GM23338 (cell line): Measurements from ENCODE around the gene IDH1. TPM values are rescaled to one million over a fixed set of nuclear protein-coding genes. Genes with fewer than 3 reads are reported as not detected.

Experiments used
- ATAC-seq: fragments of 200-7000 bp; cut with Tn5 transposase; 3 replicates; pipeline ENCODE4 v1.9.1; 2020
- DNase-seq: peaks from one replicate; pipeline ENCODE4 v3.0.0-alpha.2; 2015; ENCODE audit warnings: low spot score
- H2AFZ ChIP-seq: fragments of 200-600 bp; sonication (generic); 2 replicates; pipeline ENCODE4 v1.8.0; 2016; ENCODE audit warnings: antibody characterized with exemption, mild to moderate bottlenecking, moderate library complexity
- H3F3A ChIP-seq: fragments of 200-600 bp; sonication (generic); replicated peaks from 2 replicates; pipeline ENCODE4 v1.8.0; 2017; ENCODE audit warnings: antibody characterized with exemption, mixed run types, low read depth
- H3K27ac ChIP-seq: fragments of 200-600 bp; sonication (generic); 2 replicates; pipeline ENCODE4 v1.6.1; 2016; ENCODE audit warnings: low read depth
- H3K27me3 ChIP-seq: fragments of 200-600 bp; sonication (generic); 2 replicates; pipeline ENCODE4 v1.8.0; 2016; ENCODE audit warnings: mild to moderate bottlenecking, mixed run types, moderate library complexity; ENCODE audit not compliant: insufficient read depth
- H3K36me3 ChIP-seq: fragments of 200-600 bp; sonication (generic); 2 replicates; pipeline ENCODE4 v1.8.0; 2016; ENCODE audit warnings: mild to moderate bottlenecking; ENCODE audit not compliant: insufficient read depth
- H3K4me1 ChIP-seq: fragments of 200-600 bp; sonication (generic); 2 replicates; pipeline ENCODE4 v1.8.0; 2016; ENCODE audit warnings: mild to moderate bottlenecking, moderate library complexity; ENCODE audit not compliant: insufficient read depth
- H3K4me2 ChIP-seq: fragments of 200-600 bp; sonication (generic); 2 replicates; pipeline ENCODE4 v1.7.1; 2017; ENCODE audit warnings: mixed run types
- H3K4me3 ChIP-seq: fragments of 200-600 bp; sonication (generic); 2 replicates; pipeline ENCODE4 v1.6.1; 2016; ENCODE audit warnings: mixed run types
- H3K79me2 ChIP-seq: fragments of 200-600 bp; sonication (generic); replicated peaks from 2 replicates; pipeline ENCODE4 v1.8.0; 2017; ENCODE audit warnings: mild to moderate bottlenecking; ENCODE audit not compliant: insufficient read depth
- H3K9me2 ChIP-seq: fragments of 200-600 bp; sonication (generic); 2 replicates; pipeline ENCODE4 v1.8.0; 2017; ENCODE audit not compliant: insufficient read depth
- H4K20me1 ChIP-seq: fragments of 200-600 bp; sonication (generic); replicated peaks from 2 replicates; pipeline ENCODE4 v1.8.0; 2017; ENCODE audit warnings: mild to moderate bottlenecking; ENCODE audit not compliant: insufficient read depth
- H3K27ac Mint-ChIP-seq: 2 replicates; pipeline ENCODE4 v1.8.0; 2020; ENCODE audit warnings: inconsistent platforms, mild to moderate bottlenecking, moderate library complexity, mixed read lengths
- H3K27me3 Mint-ChIP-seq: 3 replicates; pipeline ENCODE4 v1.8.0; 2022; ENCODE audit warnings: low read depth, mild to moderate bottlenecking, moderate library complexity, mixed read lengths, inconsistent platforms; ENCODE audit not compliant: insufficient read depth, poor library complexity
- H3K36me3 Mint-ChIP-seq: 3 replicates; pipeline ENCODE4 v1.8.0; 2021; ENCODE audit warnings: low read depth, mild to moderate bottlenecking, inconsistent platforms, moderate library complexity, mixed read lengths
- H3K4me1 Mint-ChIP-seq: 3 replicates; pipeline ENCODE4 v1.8.0; 2020; ENCODE audit warnings: mild to moderate bottlenecking, inconsistent platforms, mixed read lengths
- H3K4me3 Mint-ChIP-seq: 3 replicates; pipeline ENCODE4 v1.8.0; 2021; ENCODE audit warnings: moderate library complexity, mild to moderate bottlenecking, inconsistent platforms, mixed read lengths
- H3K9me3 Mint-ChIP-seq: 3 replicates; pipeline ENCODE4 v1.8.0; 2020; ENCODE audit warnings: moderate library complexity, mild to moderate bottlenecking, inconsistent platforms, mixed read lengths
- CREB1 ChIP-seq: fragments of 250-450 bp; sonication (Bioruptor Pico); IDR thresholded peaks from 2 replicates; pipeline ENCODE4 v1.5.0; 2020; ENCODE audit warnings: low read depth, mild to moderate bottlenecking, moderate library complexity
- CTCF ChIP-seq, 2 experiments: fragments of 200-600 bp in 1 of 2; sonication (generic) in 1 of 2; conservative IDR thresholded peaks; 2 replicates each; pipeline versions ENCODE4 v1.5.1 to v1.6.1; 2016 to 2017; ENCODE audit warnings: antibody characterized with exemption in 2 of 2, low read depth in 2 of 2, mild to moderate bottlenecking in 2 of 2, moderate library complexity in 1 of 2
- ETS1 ChIP-seq: IDR thresholded peaks from 2 replicates; pipeline ENCODE4 v1.6.1; 2016; ENCODE audit warnings: antibody characterized with exemption
- EZH2 ChIP-seq: fragments of 200-600 bp; sonication (generic); IDR thresholded peaks from one replicate; pipeline ENCODE4 v1.8.0; 2017; ENCODE audit warnings: antibody characterized with exemption, mild to moderate bottlenecking, low read depth; ENCODE audit not compliant: unreplicated experiment
- EZH2phosphoT487 ChIP-seq: fragments of 200-600 bp; sonication (generic); IDR thresholded peaks from one replicate; pipeline ENCODE4 v1.8.1; 2018; ENCODE audit warnings: antibody characterized with exemption; ENCODE audit not compliant: unreplicated experiment
- JUNB ChIP-seq: IDR thresholded peaks from one replicate; pipeline ENCODE4 v1.6.1; 2016; ENCODE audit warnings: antibody characterized with exemption; ENCODE audit not compliant: unreplicated experiment
- NANOG ChIP-seq: IDR thresholded peaks from 2 replicates; pipeline ENCODE4 v1.6.1; 2016; ENCODE audit warnings: antibody characterized with exemption, borderline replicate concordance
- POLR2AphosphoS5 ChIP-seq: IDR thresholded peaks from 2 replicates; pipeline ENCODE4 v1.6.1; 2016; ENCODE audit warnings: antibody characterized with exemption, low read depth
- REST ChIP-seq: IDR thresholded peaks from one replicate; pipeline ENCODE4 v1.6.1; 2018; ENCODE audit warnings: antibody characterized with exemption; ENCODE audit not compliant: unreplicated experiment
- STAT1 ChIP-seq: IDR thresholded peaks from one replicate; pipeline ENCODE4 v1.6.1; 2016; ENCODE audit warnings: antibody characterized with exemption; ENCODE audit not compliant: unreplicated experiment
- ZNF114 ChIP-seq: fragments of 250-450 bp; sonication (Bioruptor Pico); IDR thresholded peaks from 2 replicates; pipeline ENCODE4 v1.5.0; 2020; ENCODE audit warnings: mild to moderate bottlenecking, moderate library complexity
- ZNF331 ChIP-seq: fragments of 250-450 bp; sonication (Bioruptor Pico); IDR thresholded peaks from 2 replicates; pipeline ENCODE4 v1.5.0; 2020; ENCODE audit warnings: low read depth, mild to moderate bottlenecking, moderate library complexity
- polyA plus RNA-seq: library from polyadenylated mRNA; unstranded; fragments of >200 nt; fragmentation: Nextera tagmentation; extraction: Ambion mirVana; gene quantifications from 2 replicates; pipeline ENCODE4 v1.2.1, GENCODE V29; 2016
- total RNA-seq: library from RNA; depleted of rRNA; stranded (reverse); fragments of >200 nt; shearing (Covaris generic); gene quantifications from 2 replicates; pipeline ENCODE4 v1.2.3, GENCODE V29; 2014

The IDH1 gene
- total and polyA plus RNA-seq, 2 experiments from 2014 or later, result 315 to 536 TPM

- no peak overlapping the region for H3K4me2 ChIP-seq
- no peak overlapping the region for H2AFZ ChIP-seq
- H3K27ac ChIP-seq, result no peak overlapping the region
- Mint-ChIP-seq H3K27ac (no peak overlapping the region), H3K4me1 (no peaks in the 10 kb centered on the region), H3K9me3 (no peaks in the 10 kb centered on the region), H3K4me3 (no peak overlapping the region), H3K36me3 (peaks cover 80% of the 10 kb centered on the region), H3K27me3 (no peaks in the 10 kb centered on the region)
- TF ChIP-seq CTCF (conservative IDR thresholded peaks at IDR 0.05; ENCODE audit: low read depth in 2 of 2), result no peak
- TF ChIP-seq NANOG, result no peak
- no peak for TF ChIP-seq EZH2phosphoT487
- H3K9me2 ChIP-seq, result no peaks in the 10 kb centered on the region
- H3K27me3 ChIP-seq, result no peaks in the 10 kb centered on the region
- peaks cover 23% of the 10 kb centered on the region for H4K20me1 ChIP-seq
- no peak for DNase-seq
- ATAC-seq, result no peak
- H3F3A ChIP-seq, result no peaks in the 10 kb centered on the region
- H3K79me2 ChIP-seq, result peaks cover 40% of the 10 kb centered on the region
- no peaks in the 10 kb centered on the region for H3K4me1 ChIP-seq
- H3K36me3 ChIP-seq, result peaks cover 69% of the 10 kb centered on the region
- no peak overlapping the region for H3K4me3 ChIP-seq
Measured at GRCh38 chr2:208278549-208278948, 23.7 kb upstream of the IDH1 start.

- no peaks in the 10 kb centered on the region for H3K4me1 ChIP-seq
- H3K9me3 Mint-ChIP-seq, result no peaks in the 10 kb centered on the region
- no peaks in the 10 kb centered on the region for H3F3A ChIP-seq
- H3K27ac Mint-ChIP-seq, result no peak overlapping the region
- no peak for ATAC-seq
- no peak overlapping the region for H3K4me3 ChIP-seq
- H3K36me3 Mint-ChIP-seq, result peaks cover 66% of the 10 kb centered on the region
- H3K27me3 Mint-ChIP-seq, result no peaks in the 10 kb centered on the region
- H3K4me3 Mint-ChIP-seq, result no peak overlapping the region
- H3K36me3 ChIP-seq, result peaks cover 68% of the 10 kb centered on the region
- no peaks in the 10 kb centered on the region for H3K4me1 Mint-ChIP-seq
- no peak for DNase-seq
- H3K27ac ChIP-seq, result peak overlapping the region; percentile 51; the same call in 1 of the 2 replicates
- H3K27me3 ChIP-seq, result no peaks in the 10 kb centered on the region
- no peaks in the 10 kb centered on the region for H3K9me2 ChIP-seq
- no peak overlapping the region for H3K4me2 ChIP-seq
- H3K79me2 ChIP-seq, result peaks cover 52% of the 10 kb centered on the region
- H2AFZ ChIP-seq, result no peak overlapping the region
- peaks cover 21% of the 10 kb centered on the region for H4K20me1 ChIP-seq
- TF ChIP-seq ETS1, result no peak
- TF ChIP-seq ZNF114 (CRISPR knock-in tag), result no peak
- TF ChIP-seq CREB1 (CRISPR knock-in tag), result no peak
- TF ChIP-seq STAT1, result no peak
- TF ChIP-seq REST, result no peak
- no peak for TF ChIP-seq ZNF331
- TF ChIP-seq EZH2, result no peak
- no peak for TF ChIP-seq CTCF (conservative IDR thresholded peaks at IDR 0.05; ENCODE audit: low read depth in 2 of 2)
- TF ChIP-seq NANOG, result no peak
- TF ChIP-seq JUNB, result no peak
- TF ChIP-seq POLR2AphosphoS5, result no peak
Measured at GRCh38 chr2:208274748-208275147, 19.9 kb upstream of the IDH1 start.
